Chondrocyte (in vitro differentiated cells): ENCODE data around the gene SCD5. TPM values are rescaled to one million over a fixed set of nuclear protein-coding genes. Genes with fewer than 3 reads are reported as not detected.

Experiments
- DNase-seq: peaks from one replicate; pipeline ENCODE4 v3.0.0; 2021; ENCODE audit warnings: mixed read lengths, low spot score
- H3K27ac Mint-ChIP-seq: one replicate; pipeline ENCODE4 v1.8.0; 2021; ENCODE audit warnings: mild to moderate bottlenecking, moderate library complexity, mixed read lengths; ENCODE audit not compliant: unreplicated experiment
- H3K27me3 Mint-ChIP-seq: 2 replicates; pipeline ENCODE4 v1.8.0; 2021; ENCODE audit warnings: low read depth, mixed read lengths
- H3K36me3 Mint-ChIP-seq: 2 replicates; pipeline ENCODE4 v1.8.0; 2021; ENCODE audit warnings: low read depth, mixed read lengths
- H3K4me1 Mint-ChIP-seq: 2 replicates; pipeline ENCODE4 v1.8.0; 2021; ENCODE audit warnings: low read depth, mild to moderate bottlenecking, mixed read lengths
- H3K4me3 Mint-ChIP-seq: one replicate; pipeline ENCODE4 v1.8.0; 2021; ENCODE audit warnings: mild to moderate bottlenecking, moderate library complexity, mixed read lengths; ENCODE audit not compliant: unreplicated experiment
- H3K9me3 Mint-ChIP-seq: 2 replicates; pipeline ENCODE4 v1.8.0; 2021; ENCODE audit warnings: low read depth, mixed read lengths
- total RNA-seq: library from RNA; stranded (reverse); gene quantifications from 3 replicates; pipeline ENCODE4 v1.2.1, GENCODE V29; 2021
- TF ChIP-seq, protein P1 (sequence below): fragments of 200-600 bp; sonication (generic); IDR thresholded peaks from 2 replicates; pipeline ENCODE4 v1.5.0; 2021; ENCODE audit warnings: antibody characterized with exemption, mild to moderate bottlenecking, moderate library complexity

Gene SCD5
- total RNA-seq, 1 donor from 2014 or later = 22.6 TPM

DNA sequence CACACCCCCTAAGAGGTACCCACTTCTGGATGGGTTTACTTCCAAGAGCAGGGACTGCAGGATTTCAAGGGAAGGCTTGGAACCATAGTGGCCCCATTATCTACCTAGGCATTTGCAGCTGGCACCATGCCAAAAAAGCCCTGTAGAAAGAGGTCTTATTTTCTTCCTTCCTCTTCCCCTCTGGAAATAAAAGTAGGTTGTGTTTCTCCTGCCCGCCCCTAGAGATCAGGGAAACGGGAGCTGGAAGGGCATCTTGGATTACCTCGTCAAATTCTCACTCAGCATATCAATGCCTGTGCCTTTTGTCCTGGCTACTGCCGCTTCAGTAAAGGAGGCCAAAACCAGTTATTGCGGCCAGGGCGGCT, 1.6 kb downstream of the SCD5 start:
- peaks cover 29% of the 10 kb centered on the region for H3K4me1 Mint-ChIP-seq

DNA sequence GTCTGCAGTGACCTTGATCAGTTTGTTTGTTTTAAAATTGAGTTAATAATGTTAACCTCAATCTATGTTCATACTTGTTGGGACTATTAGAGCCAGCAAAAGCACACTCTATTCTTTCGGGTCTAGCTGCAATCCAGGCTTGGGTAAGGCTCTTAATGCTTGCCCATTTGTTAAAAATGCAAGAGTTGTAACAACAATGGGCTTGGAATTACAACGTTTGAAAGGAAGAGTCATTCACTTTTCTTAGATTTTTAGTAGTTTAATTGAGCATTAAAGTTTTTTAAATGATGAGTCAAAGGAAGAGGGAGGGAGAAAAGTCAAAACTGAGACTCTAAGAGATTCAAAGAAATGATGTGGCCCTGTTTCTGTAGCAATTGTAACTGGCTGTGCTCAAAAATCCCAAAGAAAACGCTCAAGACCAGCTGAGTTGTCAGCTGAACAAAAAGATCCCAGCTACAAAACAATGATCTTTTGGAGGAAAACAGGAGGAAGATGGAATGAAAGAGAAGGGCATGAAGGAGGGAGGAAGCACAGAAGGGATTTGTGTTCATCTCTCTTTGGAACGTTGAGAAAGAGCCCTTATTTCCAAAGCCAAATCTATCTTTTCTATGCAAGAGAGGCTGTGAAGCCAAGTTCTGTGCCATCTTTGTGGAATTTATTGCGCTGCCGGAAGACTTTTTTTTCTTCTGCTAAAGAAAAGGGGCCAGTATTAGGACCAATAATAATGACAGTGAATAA, 5.5 kb downstream of the SCD5 start:
- TF ChIP-seq, protein P1, sequence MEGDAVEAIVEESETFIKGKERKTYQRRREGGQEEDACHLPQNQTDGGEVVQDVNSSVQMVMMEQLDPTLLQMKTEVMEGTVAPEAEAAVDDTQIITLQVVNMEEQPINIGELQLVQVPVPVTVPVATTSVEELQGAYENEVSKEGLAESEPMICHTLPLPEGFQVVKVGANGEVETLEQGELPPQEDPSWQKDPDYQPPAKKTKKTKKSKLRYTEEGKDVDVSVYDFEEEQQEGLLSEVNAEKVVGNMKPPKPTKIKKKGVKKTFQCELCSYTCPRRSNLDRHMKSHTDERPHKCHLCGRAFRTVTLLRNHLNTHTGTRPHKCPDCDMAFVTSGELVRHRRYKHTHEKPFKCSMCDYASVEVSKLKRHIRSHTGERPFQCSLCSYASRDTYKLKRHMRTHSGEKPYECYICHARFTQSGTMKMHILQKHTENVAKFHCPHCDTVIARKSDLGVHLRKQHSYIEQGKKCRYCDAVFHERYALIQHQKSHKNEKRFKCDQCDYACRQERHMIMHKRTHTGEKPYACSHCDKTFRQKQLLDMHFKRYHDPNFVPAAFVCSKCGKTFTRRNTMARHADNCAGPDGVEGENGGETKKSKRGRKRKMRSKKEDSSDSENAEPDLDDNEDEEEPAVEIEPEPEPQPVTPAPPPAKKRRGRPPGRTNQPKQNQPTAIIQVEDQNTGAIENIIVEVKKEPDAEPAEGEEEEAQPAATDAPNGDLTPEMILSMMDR = no peak
- H3K4me1 Mint-ChIP-seq = peaks cover 36% of the 10 kb centered on the region
- no peaks in the 10 kb centered on the region for H3K36me3 Mint-ChIP-seq
- H3K27me3 Mint-ChIP-seq = no peaks in the 10 kb centered on the region
- H3K4me3 Mint-ChIP-seq = no peak overlapping the region
- no peaks in the 10 kb centered on the region for H3K9me3 Mint-ChIP-seq
- H3K27ac Mint-ChIP-seq = peak overlapping the region; percentile 2
- no peak for DNase-seq

More for the DNA sequence above, 1.6 kb downstream of the SCD5 start:
- TF ChIP-seq, protein P1 = no peak
- H3K4me3 Mint-ChIP-seq = peak overlapping the region; percentile 78
- DNase-seq = no peak
- no peaks in the 10 kb centered on the region for H3K9me3 Mint-ChIP-seq
- no peaks in the 10 kb centered on the region for H3K36me3 Mint-ChIP-seq
- H3K27me3 Mint-ChIP-seq = no peaks in the 10 kb centered on the region
- H3K27ac Mint-ChIP-seq = peak overlapping the region; percentile 12

DNA sequence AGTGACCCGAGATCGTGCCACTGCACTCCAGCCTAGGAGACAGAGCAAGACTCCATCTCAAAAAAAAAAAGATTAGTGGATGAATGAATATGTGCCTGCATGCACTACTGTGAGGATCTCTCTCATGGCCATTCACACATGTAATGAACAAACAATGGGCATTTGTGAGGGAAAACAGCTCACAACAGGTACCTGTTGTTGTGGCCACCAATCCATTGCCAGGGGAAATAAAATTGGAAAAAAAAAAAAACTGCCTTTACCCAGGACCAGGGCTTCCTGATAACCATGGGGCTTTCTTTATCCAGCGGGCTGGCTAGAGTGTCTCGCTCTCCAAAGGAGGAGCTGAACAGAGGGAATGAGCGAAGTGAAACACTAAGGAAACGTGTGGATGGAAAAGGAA, 7.4 kb downstream of the SCD5 start:
- no peaks in the 10 kb centered on the region for H3K9me3 Mint-ChIP-seq
- no peak for DNase-seq
- H3K27me3 Mint-ChIP-seq = no peaks in the 10 kb centered on the region
- H3K4me3 Mint-ChIP-seq = no peak overlapping the region
- H3K4me1 Mint-ChIP-seq = peaks cover 29% of the 10 kb centered on the region
- no peak overlapping the region for H3K27ac Mint-ChIP-seq
- TF ChIP-seq, protein P1 = no peak
- H3K36me3 Mint-ChIP-seq = peaks cover 2% of the 10 kb centered on the region

DNA sequence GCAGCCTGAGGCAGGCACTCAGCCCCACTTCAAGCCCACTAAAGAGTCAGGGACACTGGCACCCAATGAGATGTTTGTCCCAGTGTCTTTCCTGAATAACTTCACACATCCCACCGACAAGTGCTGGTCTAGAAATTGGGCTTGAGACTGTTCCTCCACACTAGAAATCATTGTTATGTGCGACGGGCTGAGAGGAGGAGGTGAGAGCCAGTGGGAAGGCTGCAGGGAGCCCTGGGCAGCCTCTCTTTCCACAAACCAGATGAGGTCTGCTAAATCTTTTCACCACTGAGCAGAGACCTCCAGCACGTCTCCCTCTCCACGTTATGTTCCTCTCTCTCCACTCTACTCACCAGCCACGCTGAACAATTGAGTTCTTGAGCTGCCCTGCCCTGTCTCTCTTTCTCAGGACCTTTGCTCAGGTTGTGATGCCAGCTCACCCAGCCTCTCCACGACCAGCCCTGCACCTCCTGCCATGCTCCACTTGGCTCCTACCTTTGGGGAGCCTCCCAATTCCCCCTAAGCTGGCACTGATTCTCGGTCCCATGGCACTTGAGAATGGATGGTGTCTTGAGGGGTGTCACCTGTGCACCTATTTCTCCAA, 8.4 kb downstream of the SCD5 start:
- Mint-ChIP-seq H3K27ac (no peak overlapping the region), H3K9me3 (no peaks in the 10 kb centered on the region), H3K27me3 (no peaks in the 10 kb centered on the region), H3K4me1 (peaks cover 37% of the 10 kb centered on the region), H3K4me3 (no peak overlapping the region), H3K36me3 (peaks cover 2% of the 10 kb centered on the region)
- TF ChIP-seq, protein P1 = no peak
- DNase-seq = no peak

DNA sequence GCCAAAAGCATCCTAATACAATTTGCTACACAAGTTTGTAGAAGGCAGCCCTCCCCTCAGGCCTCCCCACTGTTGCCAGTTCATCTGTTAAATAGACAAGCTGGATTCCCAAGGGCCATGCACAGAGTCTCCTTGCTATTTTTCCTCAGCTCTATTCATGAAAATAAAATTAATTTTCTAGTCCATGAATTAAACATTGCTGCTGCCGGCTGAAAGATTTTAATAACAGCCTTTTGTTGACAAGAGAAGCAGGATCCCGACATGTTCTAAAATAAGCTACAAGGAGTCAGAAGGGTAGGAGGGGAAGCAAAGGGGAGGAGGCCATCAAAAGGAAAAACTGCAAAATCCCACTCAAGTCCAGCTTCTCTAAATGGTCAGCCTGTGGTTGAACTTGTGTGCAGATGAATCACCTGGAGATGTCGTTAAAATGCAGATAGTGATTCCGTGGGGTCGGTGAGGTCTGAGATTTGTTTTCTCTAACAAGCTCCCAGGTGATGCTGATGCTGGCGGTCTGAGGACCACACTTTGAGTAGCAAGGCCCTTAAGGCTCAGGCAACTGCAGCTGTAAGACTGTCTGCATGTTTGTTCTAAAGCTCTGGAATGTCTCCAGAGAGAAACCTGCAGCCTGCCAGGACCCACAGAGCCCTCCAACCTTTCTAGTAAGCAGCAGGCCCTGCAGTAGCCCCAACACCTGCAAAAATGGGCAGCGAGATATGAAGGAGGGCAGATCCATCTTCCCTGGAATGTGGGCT, 9.4 kb downstream of the SCD5 start:
- peaks cover 46% of the 10 kb centered on the region for H3K4me1 Mint-ChIP-seq

More for the DNA sequence above, 9.4 kb downstream of the SCD5 start:
- Mint-ChIP-seq H3K36me3 (peaks cover 2% of the 10 kb centered on the region), H3K27me3 (no peaks in the 10 kb centered on the region), H3K27ac (no peak overlapping the region), H3K9me3 (no peaks in the 10 kb centered on the region), H3K4me3 (no peak overlapping the region)
- no peak for DNase-seq
- TF ChIP-seq, protein P1 = no peak
